GM12864 (cell line): ENCODE data around the gene EDIL3.

ENCODE experiments used
- DNase-seq: peaks from one replicate; pipeline ENCODE4 v3.0.0-alpha.2; 2011; ENCODE audit warnings: low read depth
- H3K4me3 ChIP-seq: 2 replicates; pipeline ENCODE4 v1.5.1; 2011; ENCODE audit warnings: mild to moderate bottlenecking, low read depth, low read length, control low read depth
- TF ChIP-seq, protein P1 (sequence below): IDR thresholded peaks from 2 replicates; pipeline ENCODE4 v1.5.1; 2011; ENCODE audit warnings: low read depth, mild to moderate bottlenecking, moderate library complexity, low read length, control low read depth, inconsistent platforms; ENCODE audit errors: missing control alignments

The EDIL3 gene

DNA sequence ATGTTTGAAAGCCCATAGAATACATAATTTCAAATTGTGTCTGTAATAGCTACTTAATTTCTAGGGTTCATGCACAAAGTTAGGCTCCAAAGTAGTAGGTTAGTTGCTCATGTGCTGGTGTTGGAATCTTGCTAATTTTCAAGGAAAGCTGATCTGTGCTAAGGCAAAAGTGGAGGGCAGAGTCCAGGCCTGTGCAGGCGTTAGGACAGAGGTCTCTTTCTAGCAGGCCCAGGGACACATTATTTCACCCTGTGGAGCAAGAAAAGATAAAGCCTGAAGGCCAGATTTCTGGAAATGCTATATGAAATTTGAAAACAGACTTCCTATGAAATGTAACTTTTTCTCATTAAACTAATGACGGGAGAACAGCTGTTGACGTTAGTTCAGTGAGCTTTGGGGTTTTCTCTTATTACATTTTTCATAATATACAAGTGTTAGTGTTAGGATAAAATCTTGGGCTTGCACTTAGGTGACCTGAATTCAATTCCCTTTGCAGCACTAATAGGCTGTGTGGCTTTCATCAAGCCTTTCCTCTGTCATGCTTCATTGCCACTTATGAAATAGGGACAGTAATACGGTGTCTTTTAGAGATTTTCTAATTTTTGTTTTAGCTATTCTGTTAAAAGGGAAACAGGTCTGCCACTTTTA lies 467.3 kb downstream of the EDIL3 start:
- no peak overlapping the region for H3K4me3 ChIP-seq
- TF ChIP-seq, protein P1, sequence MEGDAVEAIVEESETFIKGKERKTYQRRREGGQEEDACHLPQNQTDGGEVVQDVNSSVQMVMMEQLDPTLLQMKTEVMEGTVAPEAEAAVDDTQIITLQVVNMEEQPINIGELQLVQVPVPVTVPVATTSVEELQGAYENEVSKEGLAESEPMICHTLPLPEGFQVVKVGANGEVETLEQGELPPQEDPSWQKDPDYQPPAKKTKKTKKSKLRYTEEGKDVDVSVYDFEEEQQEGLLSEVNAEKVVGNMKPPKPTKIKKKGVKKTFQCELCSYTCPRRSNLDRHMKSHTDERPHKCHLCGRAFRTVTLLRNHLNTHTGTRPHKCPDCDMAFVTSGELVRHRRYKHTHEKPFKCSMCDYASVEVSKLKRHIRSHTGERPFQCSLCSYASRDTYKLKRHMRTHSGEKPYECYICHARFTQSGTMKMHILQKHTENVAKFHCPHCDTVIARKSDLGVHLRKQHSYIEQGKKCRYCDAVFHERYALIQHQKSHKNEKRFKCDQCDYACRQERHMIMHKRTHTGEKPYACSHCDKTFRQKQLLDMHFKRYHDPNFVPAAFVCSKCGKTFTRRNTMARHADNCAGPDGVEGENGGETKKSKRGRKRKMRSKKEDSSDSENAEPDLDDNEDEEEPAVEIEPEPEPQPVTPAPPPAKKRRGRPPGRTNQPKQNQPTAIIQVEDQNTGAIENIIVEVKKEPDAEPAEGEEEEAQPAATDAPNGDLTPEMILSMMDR, result no peak
- no peak for DNase-seq

DNA sequence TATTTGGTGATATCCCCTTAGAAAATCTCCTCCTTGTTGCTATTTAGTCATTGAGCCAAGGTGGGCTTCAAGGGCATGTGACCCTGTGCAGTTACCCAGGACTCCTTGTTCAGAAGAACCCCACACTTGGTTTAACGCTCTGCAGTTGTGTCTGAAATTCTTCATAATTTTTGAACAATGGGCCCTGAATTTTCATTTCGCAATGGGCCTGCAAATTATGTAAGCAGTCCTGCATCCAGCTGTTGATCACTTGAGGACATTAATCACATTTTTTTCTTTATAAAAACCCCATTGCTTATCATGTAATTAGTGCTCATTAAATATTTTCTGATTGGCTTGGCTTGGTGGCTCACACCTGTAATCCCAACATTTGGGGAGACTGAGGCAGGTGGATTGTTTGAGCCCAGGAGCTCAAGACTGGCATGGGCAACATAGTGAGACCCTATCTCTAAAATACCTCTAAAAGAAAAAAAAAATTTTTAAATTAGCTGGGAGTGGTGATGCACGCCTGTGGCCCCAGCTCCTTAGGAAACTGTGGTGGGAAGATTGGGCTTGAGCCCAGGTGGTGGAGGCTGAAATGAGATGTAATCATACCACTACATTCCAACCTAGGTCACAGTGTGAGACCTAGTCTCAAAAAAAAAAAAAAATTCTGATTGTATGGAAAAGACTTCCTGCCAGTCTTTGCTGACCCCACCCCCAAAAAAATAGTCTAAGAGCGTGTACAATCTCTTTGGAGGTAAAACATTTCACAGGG lies 469.8 kb downstream of the EDIL3 start:
- no peak for DNase-seq
- H3K4me3 ChIP-seq, result no peak overlapping the region
- TF ChIP-seq, protein P1, result no peak

DNA sequence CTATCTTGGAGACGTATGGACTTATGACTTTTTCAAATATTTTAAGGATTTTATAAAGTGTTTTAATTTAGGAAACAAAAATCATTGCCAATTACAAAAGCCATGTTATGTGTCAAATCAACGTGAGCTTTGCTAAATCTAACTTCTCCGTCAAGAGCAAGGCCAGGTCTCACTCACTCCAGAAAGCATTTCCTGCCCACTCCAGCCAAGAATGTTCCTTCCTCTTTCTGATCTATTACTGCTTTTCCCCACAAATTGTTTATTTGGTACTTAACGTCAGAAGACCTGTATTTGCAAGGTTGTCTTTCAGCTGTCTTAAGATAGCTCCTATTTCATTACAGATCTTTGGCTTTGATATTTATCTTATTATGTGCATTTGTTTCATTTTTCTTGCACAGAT lies 470.5 kb downstream of the EDIL3 start:
- TF ChIP-seq, protein P1, result no peak
- H3K4me3 ChIP-seq, result no peak overlapping the region
- DNase-seq, result no peak

DNA sequence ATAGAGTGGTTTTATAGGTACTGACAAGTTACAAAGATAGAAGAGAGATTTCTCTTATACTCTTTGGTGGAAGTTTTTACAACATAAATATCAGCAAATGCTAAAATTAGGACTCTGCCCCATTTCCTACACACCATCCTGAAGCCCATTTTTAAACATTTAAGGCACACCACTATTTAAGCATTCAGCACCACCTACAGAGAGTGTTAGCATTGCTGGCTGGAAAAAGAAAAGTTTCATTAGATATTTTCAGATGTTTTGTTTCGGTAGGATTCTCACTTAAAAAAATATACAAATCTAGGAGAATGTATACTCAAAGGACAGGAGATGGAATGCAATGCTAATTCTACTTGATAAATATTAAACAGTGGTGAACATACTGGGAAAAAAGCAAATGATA lies 471.1 kb downstream of the EDIL3 start:
- no peak for DNase-seq
- H3K4me3 ChIP-seq, result no peak overlapping the region
- TF ChIP-seq, protein P1, result no peak

DNA sequence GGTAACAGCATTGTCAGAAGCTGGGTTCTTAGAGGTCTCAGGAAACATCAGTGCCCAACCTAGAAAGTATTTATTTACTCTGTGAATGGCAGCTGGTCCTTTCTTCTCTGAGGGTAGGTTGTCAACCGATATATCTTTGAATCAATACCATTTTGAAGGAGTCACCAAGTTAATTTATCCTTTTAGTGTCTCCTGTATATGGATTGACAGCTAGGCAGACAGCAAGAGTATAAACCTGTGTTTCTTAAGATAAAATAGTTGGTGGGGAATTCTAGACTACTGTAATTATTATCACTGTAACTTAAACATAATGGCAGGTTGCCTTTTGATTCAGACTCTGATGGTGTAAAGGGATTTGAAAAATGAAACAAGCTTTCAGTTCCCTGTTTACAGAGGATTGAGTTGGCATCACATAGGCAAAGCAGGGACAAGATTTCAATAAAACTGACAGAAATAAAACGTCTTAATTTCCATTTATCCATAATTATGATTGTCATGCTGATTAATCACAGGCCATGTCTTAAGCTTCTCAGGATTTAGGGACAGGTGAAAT lies 473.2 kb downstream of the EDIL3 start:
- TF ChIP-seq, protein P1, result no peak
- no peak for DNase-seq
- H3K4me3 ChIP-seq, result no peak overlapping the region

DNA sequence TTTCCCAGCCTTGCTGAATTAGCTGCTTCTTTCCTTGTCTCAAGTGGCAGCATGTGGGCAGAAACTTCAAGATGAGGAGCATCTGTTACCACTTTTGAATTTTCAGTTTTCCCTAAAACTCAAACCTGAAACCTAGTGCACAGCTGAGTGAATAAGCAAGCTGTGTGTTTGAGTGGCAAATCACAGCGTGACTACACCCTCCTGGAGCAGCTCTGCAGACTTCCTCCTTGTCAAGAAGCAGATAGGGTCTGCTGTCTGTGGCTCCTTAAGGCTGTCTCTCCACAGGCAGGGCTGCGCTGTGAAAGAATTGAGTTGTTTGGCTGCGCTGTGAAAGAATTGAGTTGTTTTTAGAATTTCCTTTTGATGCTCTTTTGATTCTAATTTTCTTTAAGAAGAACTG lies 484.4 kb downstream of the EDIL3 start:
- no peak for DNase-seq
- TF ChIP-seq, protein P1, result no peak
- no peak overlapping the region for H3K4me3 ChIP-seq
